DMS 273 (cell line): ENCODE results near the gene CACNA2D4.

Experiments
- DNase-seq: peaks from one replicate; lab custom pipeline; 2025; ENCODE audit not compliant: unreplicated experiment; lab: John Stamatoyannopoulos, UW

Gene CACNA2D4

DNA sequence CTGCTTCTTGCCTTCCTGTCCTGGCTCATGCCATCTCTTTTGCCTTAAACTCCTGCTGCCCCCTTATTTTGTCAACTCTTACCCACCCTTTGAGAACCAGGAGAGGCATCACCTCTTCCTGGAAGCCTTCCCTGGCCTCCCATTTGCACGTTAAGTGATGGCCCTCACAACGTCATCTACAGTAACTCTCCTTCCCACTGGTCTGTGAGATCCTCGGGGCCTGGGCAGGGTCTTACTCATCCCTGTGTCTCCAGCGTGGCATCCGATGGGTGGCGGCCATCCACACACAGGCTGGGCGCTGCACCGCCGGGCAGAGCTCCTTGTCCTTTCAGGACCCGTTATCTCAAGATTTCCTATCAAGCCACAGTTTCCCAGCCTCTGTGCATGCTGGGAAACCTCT, 16.8 kb upstream of the CACNA2D4 start:
- no peak for DNase-seq

DNA sequence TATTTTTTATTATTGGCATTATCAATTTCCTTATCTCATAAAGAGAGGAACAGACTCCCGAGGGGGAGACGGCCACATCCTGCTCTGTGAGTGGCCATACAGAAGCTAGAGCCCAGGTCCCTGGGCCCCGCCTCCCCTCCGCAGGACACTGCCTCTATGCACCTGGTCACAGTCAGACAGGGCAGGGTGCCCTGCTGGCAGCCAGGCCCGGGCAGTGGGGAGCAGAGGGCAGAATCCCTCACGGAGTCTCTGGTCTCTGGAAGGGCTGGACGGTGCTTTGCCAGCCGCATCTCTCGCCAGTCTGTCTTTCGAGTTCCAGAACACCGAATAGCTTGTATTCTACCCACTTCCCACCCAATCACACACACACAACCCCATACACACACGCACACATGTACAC, 16.4 kb upstream of the CACNA2D4 start:
- no peak for DNase-seq

DNA sequence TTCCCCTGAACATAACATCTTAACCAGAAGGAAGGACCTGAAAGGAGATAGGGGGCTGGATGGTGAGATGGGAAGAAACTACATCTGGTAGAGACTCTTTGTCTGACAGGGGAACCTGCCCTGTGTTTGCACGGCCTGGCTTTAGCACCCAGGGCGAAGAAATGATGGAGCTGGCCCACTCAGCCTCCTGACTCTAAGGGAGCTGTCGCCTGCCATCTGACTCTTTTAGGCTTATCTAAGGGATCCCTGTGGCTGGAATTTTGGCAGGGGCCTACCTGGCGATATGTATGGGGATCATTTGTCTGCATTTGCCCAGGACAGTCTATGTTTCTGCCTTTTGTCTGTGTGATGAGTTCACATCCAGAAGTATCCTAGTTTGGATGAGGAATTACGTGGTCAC, 15.6 kb upstream of the CACNA2D4 start:
- DNase-seq = no peak

DNA sequence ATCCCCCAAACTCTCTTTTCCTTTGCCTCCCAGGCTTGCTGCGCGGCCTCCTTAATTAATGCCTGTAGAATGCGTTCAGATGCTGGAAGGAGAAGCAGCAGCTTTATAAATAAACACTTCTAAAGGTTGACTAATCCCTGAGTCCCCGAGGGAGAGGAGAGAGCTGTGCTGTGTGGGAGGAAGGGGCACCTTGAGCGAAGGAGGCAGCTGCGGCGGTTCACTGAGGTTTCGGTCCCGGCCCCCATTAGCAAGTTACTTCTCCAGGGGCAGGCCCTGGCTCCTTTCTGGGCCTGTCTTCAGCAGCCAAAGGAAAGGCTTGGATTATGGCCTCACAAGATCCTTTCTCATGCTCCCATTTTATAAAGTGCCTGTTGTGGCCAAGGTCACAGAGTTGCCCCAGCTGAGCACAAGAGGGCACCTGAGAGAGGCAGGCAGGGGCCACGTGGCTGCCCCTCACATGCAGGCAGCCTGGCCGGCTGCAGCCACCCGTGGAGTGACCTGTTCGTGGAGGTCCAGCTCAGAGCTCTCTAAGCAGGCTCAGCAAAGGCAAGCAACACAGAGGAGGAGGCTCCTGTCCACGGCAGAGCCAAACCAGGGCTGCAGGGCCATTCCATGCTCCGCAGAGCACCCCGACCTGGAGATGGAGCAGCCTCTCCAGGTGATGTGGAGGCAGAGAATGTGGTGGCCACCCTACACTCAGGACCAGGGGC, 15.0 kb upstream of the CACNA2D4 start:
- DNase-seq = peak; percentile 72

DNA sequence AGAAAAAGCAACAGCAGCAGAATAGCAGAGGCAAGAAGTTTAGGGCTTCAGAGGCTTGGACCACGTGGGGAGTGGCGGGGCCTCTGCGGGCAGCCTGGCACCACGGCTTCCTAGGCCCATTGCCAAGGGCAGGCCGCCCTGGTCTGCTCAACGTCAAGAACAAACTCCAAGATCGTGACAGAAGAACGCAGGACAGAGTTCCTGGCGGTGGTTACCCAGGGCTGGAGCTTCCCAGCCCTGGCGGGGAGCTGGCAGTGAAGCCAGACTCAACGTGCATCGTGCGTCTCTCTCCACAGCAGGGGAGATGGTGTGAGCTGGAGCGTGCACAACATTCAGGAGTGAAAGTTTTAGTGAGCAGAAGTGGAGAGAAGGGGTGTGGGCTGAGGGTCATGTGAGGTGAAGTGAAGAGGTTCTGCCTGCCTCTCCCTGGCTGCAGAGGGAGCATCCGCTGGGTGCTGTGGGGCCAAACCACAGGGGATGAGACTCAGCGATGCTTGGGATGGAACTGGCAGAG, 13.9 kb upstream of the CACNA2D4 start:
- DNase-seq = peak; percentile 73

DNA sequence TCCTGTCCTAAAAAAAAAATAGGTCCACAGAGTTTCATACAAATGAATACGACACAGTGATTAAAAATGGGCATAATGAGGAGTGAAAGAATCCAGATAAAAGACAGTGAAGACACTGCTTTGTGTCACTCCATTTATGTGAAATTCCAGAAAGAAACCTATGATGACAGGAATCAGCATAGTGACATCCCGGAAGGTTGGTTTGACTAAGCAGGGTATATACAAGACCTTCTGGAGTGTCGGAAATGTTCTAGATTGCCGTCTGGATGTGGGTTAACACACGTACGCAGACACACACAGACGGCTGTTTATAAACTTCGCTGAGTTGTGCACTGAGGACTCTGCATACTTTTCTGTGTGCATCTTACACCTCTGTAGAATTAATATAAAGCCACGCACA, 13.2 kb upstream of the CACNA2D4 start:
- no peak for DNase-seq

DNA sequence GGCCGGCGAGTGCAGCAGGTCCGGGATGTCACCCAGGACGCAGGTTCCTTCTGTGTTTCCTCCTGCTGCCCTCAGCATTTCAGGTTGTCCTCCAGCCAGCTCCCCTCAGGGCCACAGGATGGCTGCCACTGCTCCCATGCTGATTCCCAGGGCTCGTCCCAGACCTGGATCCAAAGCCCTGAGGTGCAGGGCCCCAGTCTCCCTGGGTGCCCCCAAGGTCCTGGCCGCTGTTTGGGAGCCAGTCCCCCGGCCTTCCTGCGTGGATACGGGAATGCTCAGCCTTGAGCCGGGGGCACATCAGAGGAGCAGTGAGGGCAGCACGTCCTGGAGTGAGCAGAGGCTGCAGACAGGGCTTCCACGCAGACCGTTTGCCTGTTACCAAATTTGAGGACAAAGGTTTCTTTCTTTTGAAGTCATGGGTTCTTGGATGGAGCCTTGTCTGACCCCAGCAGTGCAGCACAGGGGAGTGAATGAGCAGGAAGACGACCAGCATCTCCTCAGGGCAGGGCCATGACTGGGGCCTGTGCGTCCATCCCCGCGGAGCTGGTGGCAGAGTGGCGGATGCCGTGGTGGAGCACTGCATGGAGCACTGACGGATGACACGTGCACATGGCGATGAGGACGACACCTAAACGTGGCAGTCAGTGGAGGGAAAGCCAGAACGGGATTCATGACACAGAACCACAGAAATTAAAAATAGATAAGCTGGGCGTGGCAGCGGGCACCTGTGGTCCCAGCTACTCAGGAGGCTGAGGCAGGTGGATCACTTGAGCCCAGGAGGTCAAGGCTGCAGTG, 12.5 kb upstream of the CACNA2D4 start:
- no peak for DNase-seq

DNA sequence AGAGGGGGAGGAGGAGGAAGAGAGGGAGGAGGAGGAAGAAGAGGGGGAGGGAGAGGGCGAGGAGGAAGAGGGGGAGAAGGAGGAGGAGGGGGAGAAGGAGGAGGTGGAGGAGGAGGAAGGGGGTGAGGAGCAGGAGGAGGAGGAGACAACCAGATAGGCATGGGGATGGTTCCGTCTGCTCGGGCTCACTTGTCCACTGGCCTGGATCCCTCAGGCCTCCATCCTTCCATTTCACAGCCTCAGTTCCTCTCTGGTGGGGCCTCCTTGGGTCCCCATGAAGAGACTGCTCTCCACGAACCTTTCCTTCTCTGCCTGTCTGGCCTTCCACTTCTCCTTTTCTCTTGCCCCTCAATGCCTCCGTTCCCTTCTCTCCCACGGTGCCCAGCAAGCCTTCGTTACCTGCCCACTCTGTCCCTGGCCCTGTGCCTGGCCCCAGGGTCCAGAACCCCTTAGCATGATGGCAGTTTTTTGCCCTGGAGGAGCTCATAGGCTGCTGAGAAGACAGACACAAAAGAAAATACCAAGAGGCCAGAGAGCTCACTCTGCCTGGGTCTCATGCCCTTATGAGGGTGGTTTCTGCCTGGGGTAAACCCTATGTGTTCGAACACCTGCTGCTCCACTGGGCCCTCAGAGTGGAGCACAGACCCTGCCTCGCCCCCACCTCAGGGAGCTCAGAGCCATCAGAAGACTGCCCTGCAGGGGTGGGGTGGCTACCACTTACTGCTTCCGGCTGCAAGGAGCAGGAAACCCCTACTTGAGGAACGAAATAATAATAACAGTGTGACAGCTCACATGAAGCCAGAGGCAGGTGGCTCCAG, 11.7 kb upstream of the CACNA2D4 start:
- no peak for DNase-seq

DNA sequence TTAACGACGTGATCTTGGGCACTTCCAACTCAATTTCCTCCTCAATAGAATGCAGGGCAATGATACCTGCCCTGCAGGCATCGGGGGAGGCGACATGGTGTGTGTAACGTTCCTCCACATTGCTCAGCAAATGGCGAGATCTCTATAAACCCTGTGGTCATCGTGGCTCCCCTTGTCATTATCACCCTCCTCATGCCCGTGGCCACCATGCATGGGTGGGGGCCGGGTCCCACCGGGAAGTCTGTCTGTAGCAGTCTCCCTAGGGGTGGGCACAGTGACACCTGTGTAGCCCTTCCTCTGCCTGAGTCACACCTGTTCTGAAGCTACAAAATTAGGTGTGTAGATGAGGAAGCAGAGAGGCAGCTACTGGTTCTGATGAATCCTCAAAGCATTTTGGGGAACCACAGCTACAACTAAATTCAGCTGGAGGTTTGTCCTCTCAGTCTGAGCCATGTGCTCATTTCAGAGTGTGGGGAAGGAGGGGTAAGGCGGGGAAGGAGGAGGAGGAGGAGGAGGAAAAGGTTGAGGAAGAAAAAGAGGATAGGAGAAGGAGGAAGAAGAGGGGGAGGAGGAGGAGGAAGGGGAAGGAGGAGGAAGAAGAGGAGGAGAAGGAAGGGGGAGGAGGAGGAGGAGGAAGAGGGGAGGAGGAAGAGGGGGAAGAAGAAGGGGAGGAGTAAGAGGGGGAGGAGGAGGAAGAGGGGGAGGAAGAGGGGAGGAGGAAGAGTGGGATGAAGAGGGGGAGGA, 11.0 kb upstream of the CACNA2D4 start:
- DNase-seq = no peak

DNA sequence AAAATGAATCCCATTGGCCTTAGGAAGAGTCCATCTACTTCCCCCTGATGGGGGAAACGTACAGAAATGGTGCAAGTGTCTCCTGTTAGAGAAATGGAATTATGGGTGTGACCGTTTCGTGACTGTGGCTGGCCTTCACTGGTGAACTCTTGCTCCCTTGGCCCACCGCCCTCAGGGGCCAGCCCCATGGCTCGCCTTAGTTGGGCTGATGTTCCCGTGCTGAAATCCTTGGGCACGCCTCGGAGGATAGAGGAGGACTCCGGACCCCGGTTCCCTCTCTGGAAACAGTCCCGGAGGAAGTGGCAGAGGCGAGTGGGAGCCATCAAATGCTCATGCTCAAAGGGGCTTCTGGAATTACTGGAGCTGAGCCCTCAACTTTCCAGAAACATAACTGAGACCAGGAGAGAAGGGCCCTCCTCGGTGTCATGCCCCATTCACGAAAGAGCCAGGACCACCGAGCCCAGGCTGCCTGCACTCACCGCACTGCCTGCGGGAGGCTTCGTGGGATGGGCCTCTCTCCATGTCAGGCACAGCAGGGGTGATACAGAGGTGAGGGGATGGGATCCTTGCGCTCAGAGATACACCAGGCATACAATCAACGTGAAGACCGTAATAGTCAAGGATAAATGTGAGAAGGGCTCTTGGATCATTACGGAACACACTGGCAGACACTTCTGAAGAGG, 10.1 kb upstream of the CACNA2D4 start:
- no peak for DNase-seq

DNA sequence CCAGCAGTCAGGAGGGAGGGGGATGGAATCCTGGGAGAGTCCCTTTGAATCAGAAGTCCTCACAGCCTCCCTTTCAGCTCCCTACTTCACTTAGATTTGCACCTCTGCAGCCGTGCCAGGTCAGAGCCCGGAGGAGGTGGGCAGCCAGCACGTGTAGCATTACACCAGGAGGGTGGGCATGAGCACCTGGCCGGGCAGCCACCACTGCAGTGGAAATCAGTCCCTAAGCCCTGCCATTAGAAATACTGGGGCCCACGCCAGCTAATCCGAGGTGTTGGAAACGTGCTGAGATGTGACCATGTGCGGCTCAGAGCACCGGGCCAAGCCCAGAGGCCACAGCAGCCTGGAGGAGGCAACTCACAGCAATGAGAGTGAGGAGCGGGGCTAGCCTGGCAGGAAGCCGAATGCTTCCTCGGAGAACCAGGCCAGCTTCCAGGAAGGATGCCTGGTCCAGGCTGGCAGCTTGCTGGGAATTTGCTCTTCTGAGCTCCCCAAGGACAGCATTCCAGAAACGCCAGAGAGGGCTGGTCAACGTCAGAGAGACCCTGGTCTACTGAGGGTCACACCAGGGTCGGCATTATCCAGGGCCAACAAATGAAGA, 9.4 kb upstream of the CACNA2D4 start:
- DNase-seq = peak; percentile 34

DNA sequence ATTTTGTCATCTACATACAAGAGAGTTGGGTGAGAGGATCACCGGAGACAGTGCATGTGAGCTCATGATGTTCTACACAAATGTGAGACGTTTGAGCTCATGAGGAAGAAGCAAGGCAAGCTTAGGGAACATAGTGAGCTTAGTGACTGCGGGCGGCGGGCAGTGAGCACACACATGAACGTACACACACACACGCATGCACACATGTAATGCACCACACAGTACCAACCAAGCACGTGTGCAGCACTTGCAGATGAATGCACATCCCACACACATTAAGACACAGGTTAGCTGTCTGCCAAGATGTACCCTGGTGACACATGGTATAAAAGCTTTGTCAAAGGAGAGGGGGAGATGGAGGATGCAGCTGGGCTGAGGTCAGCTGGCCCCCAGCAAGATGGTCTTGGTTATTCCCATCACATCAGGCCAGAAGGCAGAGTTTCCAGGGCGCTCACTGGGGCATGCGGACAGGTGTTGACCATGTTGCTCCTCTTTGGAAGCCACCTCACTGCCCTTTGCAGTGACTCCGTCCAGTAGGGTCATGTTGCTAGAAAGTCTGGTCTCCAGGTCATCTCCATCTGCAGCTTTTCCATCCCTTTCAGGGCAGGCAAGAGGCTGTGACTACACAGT, 8.7 kb upstream of the CACNA2D4 start:
- DNase-seq = no peak

DNA sequence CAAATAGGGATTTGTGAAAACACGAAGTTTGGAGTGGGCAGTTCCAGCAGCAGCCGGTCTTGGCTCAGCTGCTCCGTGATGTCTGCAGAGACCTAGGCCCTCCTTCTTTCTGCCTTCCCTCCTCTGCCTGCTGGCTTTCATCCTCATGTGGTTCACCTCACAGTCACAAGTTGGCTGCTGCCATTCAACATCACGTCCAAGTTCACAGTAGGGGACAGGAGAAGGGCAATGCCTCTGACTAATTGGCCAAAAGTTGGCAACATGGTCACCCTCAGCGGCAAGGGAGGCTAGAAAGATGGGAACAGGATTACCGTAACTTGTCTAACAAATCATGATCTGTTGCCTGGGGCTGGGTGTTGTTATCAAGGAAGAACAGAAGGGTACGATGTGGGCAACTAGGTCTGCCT, 7.8 kb upstream of the CACNA2D4 start:
- DNase-seq = no peak

DNA sequence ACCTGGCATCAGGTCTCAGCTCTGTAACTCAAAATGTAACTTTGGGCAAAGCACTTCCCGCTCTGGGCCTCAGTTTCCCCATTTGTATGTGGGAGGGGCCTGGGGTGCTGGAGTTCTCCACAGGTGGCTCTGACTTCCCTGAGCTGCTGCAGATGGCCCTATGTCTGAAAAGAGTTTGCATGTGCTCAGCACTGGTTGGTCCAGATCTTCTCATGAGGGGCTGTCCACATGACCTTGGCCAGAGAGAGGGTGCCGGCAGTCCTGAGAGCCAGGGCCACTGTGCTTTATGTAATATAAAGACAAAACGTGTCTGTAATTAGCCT, 7.2 kb upstream of the CACNA2D4 start:
- DNase-seq = no peak

DNA sequence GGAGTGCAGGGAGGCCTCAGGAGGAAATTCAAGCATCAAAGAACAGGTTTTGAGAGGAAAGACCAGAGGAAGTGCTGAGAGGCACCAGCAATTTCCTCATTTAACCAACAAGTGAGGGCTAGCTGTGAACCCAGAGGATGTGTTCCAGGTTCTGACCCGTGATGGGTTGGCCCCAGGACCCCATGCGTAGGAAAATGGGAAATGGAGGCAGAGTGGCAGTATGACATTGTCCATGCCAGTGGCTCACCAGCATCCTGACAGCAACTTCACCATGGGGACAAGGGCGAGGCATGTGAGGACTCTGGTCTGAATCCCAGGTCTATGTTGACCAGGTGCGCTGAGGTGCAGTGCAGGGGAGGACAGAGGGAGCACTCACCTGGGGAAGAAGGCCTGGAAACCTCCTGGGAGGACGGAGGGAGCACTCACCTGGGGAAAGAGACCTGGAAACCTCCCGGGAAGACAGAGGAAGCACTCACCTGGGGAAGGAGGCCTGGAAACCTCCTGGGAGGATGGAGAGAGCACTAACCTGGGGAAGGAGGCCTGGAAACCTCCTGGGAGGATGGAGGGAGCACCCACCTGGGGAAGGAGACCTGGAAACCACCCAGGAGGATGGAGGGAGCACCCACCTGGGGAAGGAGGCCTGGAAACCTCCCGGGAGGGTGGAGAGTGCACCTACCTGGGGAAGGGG, 6.7 kb upstream of the CACNA2D4 start:
- no peak for DNase-seq

DNA sequence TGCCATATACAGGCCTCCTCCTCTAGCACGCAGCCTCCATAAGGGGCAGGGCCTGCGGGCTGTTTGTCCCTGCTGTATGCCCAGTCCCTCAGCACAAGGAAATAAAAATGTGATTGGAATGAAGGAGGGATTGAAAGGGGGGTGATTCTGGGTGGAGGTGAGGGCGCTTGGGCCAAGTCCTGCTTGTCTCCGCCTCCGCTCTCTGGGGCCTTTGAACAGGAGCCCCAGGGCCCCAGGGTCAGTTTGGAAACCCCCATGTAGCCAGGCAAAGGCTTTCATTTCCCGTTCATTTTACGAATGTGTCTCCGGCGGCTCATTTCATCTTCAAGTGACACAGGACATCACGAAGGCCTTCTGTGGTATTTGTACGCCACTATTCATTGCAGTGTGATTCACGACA, 4.5 kb upstream of the CACNA2D4 start:
- DNase-seq = no peak

DNA sequence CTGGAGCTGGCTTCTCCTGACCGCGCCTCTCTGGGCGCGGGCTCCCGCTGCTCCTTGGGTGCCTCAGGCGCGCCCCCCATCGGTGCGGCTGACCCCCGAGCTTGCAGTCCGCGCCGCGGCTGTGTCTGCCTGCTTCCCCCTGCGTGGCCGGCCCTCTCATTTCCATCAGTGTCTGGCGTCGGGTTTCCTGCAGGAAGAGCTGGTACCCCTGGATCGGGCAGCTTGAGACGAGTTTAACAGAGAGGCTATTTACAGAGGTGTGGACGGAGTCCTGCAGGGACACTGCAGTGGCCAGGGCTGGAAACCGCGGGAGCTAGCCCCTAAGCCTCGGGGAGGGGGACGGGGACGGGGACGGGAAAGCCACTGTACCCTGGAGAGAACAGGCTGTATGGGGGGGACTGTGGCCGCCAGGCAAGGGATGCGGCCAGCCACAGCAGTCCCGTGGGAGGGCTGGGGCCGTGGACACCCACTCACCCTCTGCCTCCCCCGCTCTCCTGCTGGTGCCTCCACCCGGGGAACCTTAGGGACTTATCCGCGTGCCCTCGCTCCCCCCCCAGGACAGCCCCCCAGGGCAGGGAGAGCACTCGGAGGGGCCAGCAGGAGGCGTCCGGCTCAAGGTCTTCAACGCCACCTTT, 3.7 kb upstream of the CACNA2D4 start:
- no peak for DNase-seq

DNA sequence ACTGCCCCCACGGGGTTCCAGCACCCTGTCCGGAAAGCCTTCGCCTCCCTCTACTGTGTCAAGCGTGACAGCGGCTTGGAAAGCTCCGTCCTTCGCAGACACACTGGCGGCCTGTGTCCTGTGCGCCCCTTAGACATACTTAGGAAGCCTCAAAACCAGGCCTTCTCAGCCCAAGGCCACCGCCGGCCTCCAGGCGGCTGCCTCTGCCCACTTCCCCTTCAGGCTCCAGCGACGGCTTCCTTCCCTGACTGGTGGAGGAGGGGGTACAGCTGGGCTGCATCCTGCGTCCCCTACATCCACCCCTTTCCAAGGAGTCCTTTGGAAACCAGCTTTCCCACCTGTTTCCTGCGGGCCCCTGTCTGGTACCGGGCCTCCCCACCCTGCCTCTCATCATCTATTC, 2.5 kb upstream of the CACNA2D4 start:
- no peak for DNase-seq

DNA sequence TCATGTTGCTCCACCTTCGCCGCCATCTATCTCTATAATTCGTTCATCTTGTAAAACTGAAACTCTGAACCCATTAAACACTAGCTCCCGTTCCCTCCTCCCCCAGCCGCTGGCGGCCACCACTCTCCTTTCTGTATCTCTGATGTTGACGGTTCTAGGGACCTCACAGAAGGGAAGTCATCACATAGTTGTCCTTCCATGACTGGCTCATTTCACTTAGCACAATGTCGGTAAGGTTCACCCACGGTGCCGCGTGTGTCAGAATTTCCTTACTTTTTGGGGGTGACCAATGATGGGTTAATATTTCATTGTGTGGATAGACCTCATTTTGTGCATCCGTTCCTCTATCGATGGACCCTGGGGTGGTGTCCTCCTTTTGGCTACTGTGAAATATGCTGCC, 2.0 kb upstream of the CACNA2D4 start:
- no peak for DNase-seq
